ENCODE measurements around the gene SPRED2.

SPRED2 gene

DNA sequence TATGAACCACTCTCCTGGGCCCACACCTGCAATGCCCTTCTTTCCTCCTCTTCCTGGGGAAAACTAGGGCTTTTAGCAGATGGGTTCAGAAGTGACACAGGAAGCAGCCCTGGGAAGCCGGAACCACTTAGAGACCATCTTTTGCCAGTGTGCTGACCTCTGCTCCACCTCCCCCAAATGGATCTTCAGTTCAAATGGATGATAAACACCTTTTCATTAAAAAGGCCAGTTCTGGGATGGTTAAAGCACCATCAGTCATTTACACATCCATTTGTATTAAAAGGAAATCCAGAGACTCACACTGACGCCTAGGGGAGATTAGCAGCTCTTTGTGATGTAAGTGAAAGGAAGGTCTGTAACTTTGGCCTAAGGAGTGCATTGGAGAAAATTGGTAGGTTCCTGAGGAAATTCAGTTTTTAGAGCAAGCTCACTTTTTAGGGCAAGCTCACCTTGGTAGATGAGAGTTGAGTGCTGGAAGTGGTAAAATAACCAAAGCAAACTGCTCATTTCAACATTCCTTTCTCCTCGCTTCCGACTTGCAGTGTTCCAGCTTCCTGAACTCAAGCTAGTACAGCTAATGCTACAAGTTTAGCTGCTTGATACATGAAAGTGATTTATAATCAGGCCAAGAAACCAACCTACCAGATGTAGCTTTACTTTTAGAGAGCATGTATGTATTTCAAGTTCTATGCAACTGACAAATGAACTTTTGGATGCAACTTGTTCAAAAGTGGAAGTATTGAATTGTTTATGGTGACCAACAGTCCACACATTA lies 157.1 kb downstream of the SPRED2 start:
- Histone ChIP-seq H3K27me3 (ENCODE audit: insufficient read depth, insufficient read length) (peaks cover 85% of the 10 kb centered on the region), H3K4me1 (ENCODE audit: insufficient read depth, insufficient read length) (no peaks in the 10 kb centered on the region), H3K4me3 (ENCODE audit: insufficient read length, low read depth) (no peak overlapping the region), H3K36me3 (ENCODE audit: insufficient read depth, insufficient read length, low read length) (peaks cover 19% of the 10 kb centered on the region), H3K9me3 (ENCODE audit: insufficient read depth, low read length) (no peaks in the 10 kb centered on the region), H3K9ac (ENCODE audit: insufficient read length, low read depth) (no peak overlapping the region)
- peak; percentile 85 for DNase-seq (ENCODE audit: low read depth, low spot score)
- TF ChIP-seq SUZ12 (IDR thresholded peaks at IDR 0.05; ENCODE audit: extremely low read depth, insufficient read depth, insufficient read length) (no peak), ZNF274 (IDR thresholded peaks at IDR 0.05; ENCODE audit: low read depth, low read length) (no peak), YY1 (IDR thresholded peaks at IDR 0.05; ENCODE audit: insufficient read depth, insufficient read length) (no peak)

DNA sequence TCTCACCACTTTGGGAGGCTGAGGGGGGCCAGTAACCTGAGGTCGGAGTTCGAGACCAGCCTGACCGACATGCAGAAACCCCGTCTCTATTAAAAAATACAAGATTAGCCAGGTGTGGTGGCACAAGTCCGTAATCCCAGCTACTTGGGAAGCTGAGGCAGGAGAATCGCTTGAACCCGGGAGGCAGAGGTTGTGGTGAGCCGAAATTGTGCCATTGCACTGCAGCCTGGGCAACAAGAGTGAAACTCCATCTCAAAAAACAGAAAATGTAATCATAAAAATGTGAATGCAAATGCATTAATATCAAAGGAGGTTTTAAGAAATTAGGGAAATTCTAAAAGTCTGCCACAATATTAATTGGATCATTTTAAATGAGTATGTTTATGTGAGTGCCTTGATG lies 159.1 kb downstream of the SPRED2 start:
- TF ChIP-seq SUZ12 (IDR thresholded peaks at IDR 0.05; ENCODE audit: extremely low read depth, insufficient read depth, insufficient read length) (no peak), ZNF274 (IDR thresholded peaks at IDR 0.05; ENCODE audit: low read depth, low read length) (no peak), YY1 (IDR thresholded peaks at IDR 0.05; ENCODE audit: insufficient read depth, insufficient read length) (no peak)
- no peak overlapping the region for H3K9ac ChIP-seq (ENCODE audit: insufficient read length, low read depth)
- H3K9me3 ChIP-seq (ENCODE audit: insufficient read depth, low read length) = no peaks in the 10 kb centered on the region
- DNase-seq (ENCODE audit: low read depth, low spot score) = no peak
- peaks cover 71% of the 10 kb centered on the region for H3K27me3 ChIP-seq (ENCODE audit: insufficient read depth, insufficient read length)
- H3K4me3 ChIP-seq (ENCODE audit: insufficient read length, low read depth) = no peak overlapping the region
- peaks cover 19% of the 10 kb centered on the region for H3K36me3 ChIP-seq (ENCODE audit: insufficient read depth, insufficient read length, low read length)
- H3K4me1 ChIP-seq (ENCODE audit: insufficient read depth, insufficient read length) = no peaks in the 10 kb centered on the region

GRCh38 chr2:65268957-65269356 lies 163.4 kb downstream of the SPRED2 start:
- H3K4me3 ChIP-seq (ENCODE audit: insufficient read length, low read depth) = no peak overlapping the region
- H3K4me1 ChIP-seq (ENCODE audit: insufficient read depth, insufficient read length) = peaks cover 2% of the 10 kb centered on the region
- H3K27me3 ChIP-seq (ENCODE audit: insufficient read depth, insufficient read length) = peaks cover 35% of the 10 kb centered on the region
- TF ChIP-seq SUZ12 (IDR thresholded peaks at IDR 0.05; ENCODE audit: extremely low read depth, insufficient read depth, insufficient read length) = no peak
- no peak for TF ChIP-seq ZNF274 (IDR thresholded peaks at IDR 0.05; ENCODE audit: low read depth, low read length)
- TF ChIP-seq YY1 (IDR thresholded peaks at IDR 0.05; ENCODE audit: insufficient read depth, insufficient read length) = no peak
- peak; percentile 30 for DNase-seq (ENCODE audit: low read depth, low spot score)
- H3K9me3 ChIP-seq (ENCODE audit: insufficient read depth, low read length) = no peaks in the 10 kb centered on the region
- peaks cover 45% of the 10 kb centered on the region for H3K36me3 ChIP-seq (ENCODE audit: insufficient read depth, insufficient read length, low read length)
- H3K9ac ChIP-seq (ENCODE audit: insufficient read length, low read depth) = no peak overlapping the region

- DNase-seq (ENCODE audit: low read depth, low spot score) = no peak
- Histone ChIP-seq H3K4me3 (ENCODE audit: insufficient read length, low read depth) (no peak overlapping the region), H3K9ac (ENCODE audit: insufficient read length, low read depth) (no peak overlapping the region), H3K36me3 (ENCODE audit: insufficient read depth, insufficient read length, low read length) (peaks cover 40% of the 10 kb centered on the region), H3K9me3 (ENCODE audit: insufficient read depth, low read length) (no peaks in the 10 kb centered on the region), H3K27me3 (ENCODE audit: insufficient read depth, insufficient read length) (peaks cover 16% of the 10 kb centered on the region), H3K4me1 (ENCODE audit: insufficient read depth, insufficient read length) (peaks cover 2% of the 10 kb centered on the region)
- TF ChIP-seq SUZ12 (IDR thresholded peaks at IDR 0.05; ENCODE audit: extremely low read depth, insufficient read depth, insufficient read length) (no peak), ZNF274 (IDR thresholded peaks at IDR 0.05; ENCODE audit: low read depth, low read length) (no peak), YY1 (IDR thresholded peaks at IDR 0.05; ENCODE audit: insufficient read depth, insufficient read length) (no peak)
These were observed 165.4 kb downstream of the SPRED2 start for GRCh38 chr2:65267008-65267407.

- DNase-seq (ENCODE audit: low read depth, low spot score) = no peak
- Histone ChIP-seq H3K4me1 (ENCODE audit: insufficient read depth, insufficient read length) (peaks cover 2% of the 10 kb centered on the region), H3K9me3 (ENCODE audit: insufficient read depth, low read length) (no peaks in the 10 kb centered on the region), H3K27me3 (ENCODE audit: insufficient read depth, insufficient read length) (peaks cover 5% of the 10 kb centered on the region), H3K9ac (ENCODE audit: insufficient read length, low read depth) (no peak overlapping the region), H3K4me3 (ENCODE audit: insufficient read length, low read depth) (no peak overlapping the region), H3K36me3 (ENCODE audit: insufficient read depth, insufficient read length, low read length) (peaks cover 36% of the 10 kb centered on the region)
- no peak for TF ChIP-seq ZNF274 (IDR thresholded peaks at IDR 0.05; ENCODE audit: low read depth, low read length)
These were observed 166.7 kb downstream of the SPRED2 start for GRCh38 chr2:65265671-65266045.

DNA sequence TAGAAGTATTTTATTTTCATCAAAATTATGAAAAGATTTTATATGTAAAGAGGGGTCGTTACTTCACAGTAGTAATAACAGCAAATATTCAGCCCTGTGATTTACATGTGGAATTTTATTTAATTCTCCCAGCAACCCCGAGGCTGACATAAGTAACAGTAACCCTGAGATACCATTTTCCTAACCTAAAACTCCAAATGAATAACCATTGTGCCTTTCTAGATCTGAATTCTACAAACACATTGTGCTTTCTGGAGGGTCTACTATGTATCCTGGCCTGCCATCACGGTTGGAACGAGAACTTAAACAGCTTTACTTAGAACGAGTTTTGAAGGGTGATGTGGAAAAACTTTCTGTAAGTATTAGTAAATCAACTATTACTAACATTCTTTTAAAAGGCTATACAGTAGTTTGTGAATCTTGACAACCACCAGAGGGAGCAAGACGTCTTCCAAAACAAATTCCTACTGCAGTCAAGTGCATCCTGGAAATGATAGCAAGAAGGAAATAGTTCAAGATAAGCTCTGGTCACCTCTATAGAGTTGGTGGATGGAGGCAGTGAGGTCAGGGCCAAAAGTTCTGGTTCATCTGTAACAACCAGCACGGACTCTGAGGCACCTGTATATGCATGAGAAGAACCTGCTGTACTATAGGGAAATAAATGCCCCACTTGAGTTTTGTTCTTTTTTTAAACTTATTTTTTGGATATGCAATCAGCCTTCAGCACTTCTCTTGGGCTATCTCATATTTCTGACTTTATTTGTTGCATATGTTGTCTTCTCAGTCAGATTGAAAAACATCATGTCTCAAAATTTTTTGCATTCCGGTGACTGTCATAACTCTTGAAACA lies 167.4 kb downstream of the SPRED2 start:
- H3K4me1 ChIP-seq (ENCODE audit: insufficient read depth, insufficient read length) = peaks cover 2% of the 10 kb centered on the region
- no peak overlapping the region for H3K9ac ChIP-seq (ENCODE audit: insufficient read length, low read depth)
- DNase-seq (ENCODE audit: low read depth, low spot score) = peak; percentile 82
- H3K36me3 ChIP-seq (ENCODE audit: insufficient read depth, insufficient read length, low read length) = peaks cover 36% of the 10 kb centered on the region
- H3K4me3 ChIP-seq (ENCODE audit: insufficient read length, low read depth) = no peak overlapping the region
- H3K9me3 ChIP-seq (ENCODE audit: insufficient read depth, low read length) = no peaks in the 10 kb centered on the region
- no peak for TF ChIP-seq SUZ12 (IDR thresholded peaks at IDR 0.05; ENCODE audit: extremely low read depth, insufficient read depth, insufficient read length)
- no peak for TF ChIP-seq ZNF274 (IDR thresholded peaks at IDR 0.05; ENCODE audit: low read depth, low read length)
- peaks cover under 1% of the 10 kb centered on the region for H3K27me3 ChIP-seq (ENCODE audit: insufficient read depth, insufficient read length)

DNA sequence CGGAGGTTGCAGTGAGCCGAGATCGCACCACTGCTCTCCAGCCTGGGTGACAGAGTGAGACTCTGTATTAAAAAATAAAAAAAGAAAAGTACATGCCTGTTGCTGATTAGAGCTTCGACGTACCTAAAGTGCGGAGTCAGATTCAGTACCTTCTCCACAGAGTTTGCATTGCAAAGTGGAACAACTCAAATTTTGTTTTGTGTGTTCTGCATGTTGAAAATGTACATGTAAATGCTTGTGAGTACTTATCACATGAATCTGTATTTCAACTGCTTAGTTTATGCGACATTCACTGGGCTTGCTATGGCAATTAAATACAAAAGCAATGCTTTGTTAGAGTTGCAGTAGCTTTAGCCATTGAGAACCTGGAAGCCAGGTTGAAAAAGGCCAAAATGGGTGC lies 168.4 kb downstream of the SPRED2 start:
- H3K36me3 ChIP-seq (ENCODE audit: insufficient read depth, insufficient read length, low read length) = peaks cover 36% of the 10 kb centered on the region
- DNase-seq (ENCODE audit: low read depth, low spot score) = no peak

More for the DNA sequence above, 168.4 kb downstream of the SPRED2 start:
- TF ChIP-seq YY1 (IDR thresholded peaks at IDR 0.05; ENCODE audit: insufficient read depth, insufficient read length) = no peak
- no peak for TF ChIP-seq SUZ12 (IDR thresholded peaks at IDR 0.05; ENCODE audit: extremely low read depth, insufficient read depth, insufficient read length)
- TF ChIP-seq ZNF274 (IDR thresholded peaks at IDR 0.05; ENCODE audit: low read depth, low read length) = no peak
- H3K9me3 ChIP-seq (ENCODE audit: insufficient read depth, low read length) = no peaks in the 10 kb centered on the region
- no peak overlapping the region for H3K9ac ChIP-seq (ENCODE audit: insufficient read length, low read depth)
- no peak overlapping the region for H3K4me3 ChIP-seq (ENCODE audit: insufficient read length, low read depth)
- H3K27me3 ChIP-seq (ENCODE audit: insufficient read depth, insufficient read length) = no peaks in the 10 kb centered on the region
- peaks cover 2% of the 10 kb centered on the region for H3K4me1 ChIP-seq (ENCODE audit: insufficient read depth, insufficient read length)
